Vagina (tissue), 2 donors: ENCODE data around the gene MEX3C. TPM values are rescaled to one million over a fixed set of nuclear protein-coding genes. Genes with fewer than 3 reads are reported as not detected.

Experiments
- DNase-seq, 2 donors: peaks; one replicate each; pipeline ENCODE4 v3.0.0-alpha.2; 2017; ENCODE audit errors: extremely low spot score in 2 of 2
- H3K27ac ChIP-seq: fragments of 200-600 bp; sonication (generic); one replicate; pipeline ENCODE4 v1.5.1; 2019
- H3K27me3 ChIP-seq: fragments of 200-600 bp; sonication (generic); one replicate; pipeline ENCODE4 v1.5.1; 2019
- H3K36me3 ChIP-seq, 2 donors: fragments of 200-600 bp; sonication (generic); one replicate each; pipeline ENCODE4 v1.5.1; 2017 to 2019
- H3K4me1 ChIP-seq: fragments of 200-600 bp; sonication (generic); one replicate; pipeline ENCODE4 v1.5.1; 2019
- H3K4me3 ChIP-seq, 2 donors: fragments of 200-600 bp; sonication (generic); 1 replicate in 1 of 2; 2 replicates in 1 of 2; pipeline ENCODE4 v1.5.1; 2016 to 2019
- H3K9me3 ChIP-seq: fragments of 200-600 bp; sonication (generic); one replicate; pipeline ENCODE4 v1.5.1; 2019
- POLR2A ChIP-seq, 2 donors: fragments of 450-650 bp; IDR thresholded peaks; one replicate each; pipeline ENCODE4 v1.6.1; 2017; ENCODE audit warnings: antibody characterized with exemption in 2 of 2, mild to moderate bottlenecking in 2 of 2, moderate library complexity in 2 of 2
- POLR2AphosphoS5 ChIP-seq, 2 donors: sonication (generic); formaldehyde crosslinking; IDR thresholded peaks; one replicate each; pipeline ENCODE4 v1.9.0; 2017; ENCODE audit warnings: antibody characterized with exemption in 2 of 2, mild to moderate bottlenecking in 2 of 2, low read depth in 1 of 2; ENCODE audit not compliant: insufficient read depth in 1 of 2
- intact Hi-C: fragments of 100-400 bp; cut with DNase I; formaldehyde crosslinking; loops from one replicate; pipeline ENCODE4 v1.15.1; 2023
- total RNA-seq: library from RNA; depleted of rRNA; stranded (reverse); fragments of >200 nt; gene quantifications from one replicate; pipeline ENCODE4 v1.2.3, GENCODE V29; 2016
- TF ChIP-seq, protein P1 (sequence below), 3 experiments: fragments of 450-650 bp in 2 of 3; fragments of 200-600 bp in 1 of 3; sonication (generic) in 1 of 3; IDR thresholded peaks; one replicate each; pipeline ENCODE4 v1.5.1; 2017 to 2019; ENCODE audit warnings: antibody characterized with exemption in 3 of 3, mild to moderate bottlenecking in 2 of 3, moderate library complexity in 2 of 3

Gene MEX3C
- total RNA-seq, 1 donor from 2014 or later: 20.4 TPM

DNA sequence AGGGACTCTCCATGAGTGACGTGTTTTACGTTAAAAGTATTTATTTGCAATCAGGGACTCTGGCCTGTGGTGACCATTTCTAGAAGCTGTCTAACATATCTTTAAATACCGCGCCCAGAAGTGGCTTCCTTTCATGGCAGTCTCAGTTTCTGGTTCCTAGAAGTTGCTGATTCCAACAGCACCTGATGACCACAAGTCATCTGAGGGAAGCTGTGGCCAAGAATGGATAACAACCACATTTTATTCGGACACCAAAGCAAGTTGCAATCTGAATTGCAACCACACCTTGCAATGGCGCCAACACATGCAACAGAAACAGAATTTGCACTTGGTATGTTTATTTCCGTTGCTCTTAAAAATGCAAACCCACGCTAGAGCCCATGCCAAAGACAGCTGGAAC lies 33.1 kb downstream of the MEX3C start:
- Histone ChIP-seq H3K9me3 (no peaks in the 10 kb centered on the region), H3K4me1 (no peaks in the 10 kb centered on the region), H3K27ac (no peak overlapping the region), H3K36me3 (no peaks in the 10 kb centered on the region), H3K4me3 (no peak overlapping the region), H3K27me3 (no peaks in the 10 kb centered on the region)
- TF ChIP-seq, protein P1, sequence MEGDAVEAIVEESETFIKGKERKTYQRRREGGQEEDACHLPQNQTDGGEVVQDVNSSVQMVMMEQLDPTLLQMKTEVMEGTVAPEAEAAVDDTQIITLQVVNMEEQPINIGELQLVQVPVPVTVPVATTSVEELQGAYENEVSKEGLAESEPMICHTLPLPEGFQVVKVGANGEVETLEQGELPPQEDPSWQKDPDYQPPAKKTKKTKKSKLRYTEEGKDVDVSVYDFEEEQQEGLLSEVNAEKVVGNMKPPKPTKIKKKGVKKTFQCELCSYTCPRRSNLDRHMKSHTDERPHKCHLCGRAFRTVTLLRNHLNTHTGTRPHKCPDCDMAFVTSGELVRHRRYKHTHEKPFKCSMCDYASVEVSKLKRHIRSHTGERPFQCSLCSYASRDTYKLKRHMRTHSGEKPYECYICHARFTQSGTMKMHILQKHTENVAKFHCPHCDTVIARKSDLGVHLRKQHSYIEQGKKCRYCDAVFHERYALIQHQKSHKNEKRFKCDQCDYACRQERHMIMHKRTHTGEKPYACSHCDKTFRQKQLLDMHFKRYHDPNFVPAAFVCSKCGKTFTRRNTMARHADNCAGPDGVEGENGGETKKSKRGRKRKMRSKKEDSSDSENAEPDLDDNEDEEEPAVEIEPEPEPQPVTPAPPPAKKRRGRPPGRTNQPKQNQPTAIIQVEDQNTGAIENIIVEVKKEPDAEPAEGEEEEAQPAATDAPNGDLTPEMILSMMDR (IDR thresholded peaks at IDR 0.05): no peak
- TF ChIP-seq POLR2AphosphoS5 (IDR thresholded peaks at IDR 0.05; ENCODE audit: insufficient read depth in 1 of 2, low read depth in 1 of 2) (no peak), POLR2A (IDR thresholded peaks at IDR 0.05) (no peak)
- intact Hi-C loops: no loop called here
- no peak for DNase-seq

DNA sequence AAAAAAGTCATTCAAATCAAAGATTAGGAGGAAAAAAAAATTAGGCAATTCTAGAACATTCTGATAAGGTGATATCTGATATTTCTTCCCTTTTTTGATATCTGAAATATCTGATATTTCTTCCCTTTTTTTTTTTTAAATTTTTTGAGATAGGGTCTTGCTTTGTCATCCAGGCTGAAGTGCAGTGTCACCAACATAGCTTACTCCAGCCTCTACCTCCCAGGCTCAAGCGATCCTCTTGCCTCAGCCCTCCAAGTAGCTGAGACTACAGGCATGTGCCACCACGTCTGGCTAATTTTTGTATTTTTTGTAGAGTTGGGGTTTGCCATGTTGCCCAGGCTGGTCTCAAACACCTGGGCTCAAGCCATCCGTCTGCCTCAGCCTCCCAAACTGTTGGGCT lies 33.9 kb downstream of the MEX3C start:
- no peak for DNase-seq
- no peaks in the 10 kb centered on the region for H3K27me3 ChIP-seq
- TF ChIP-seq POLR2A (IDR thresholded peaks at IDR 0.05) (no peak), POLR2AphosphoS5 (IDR thresholded peaks at IDR 0.05; ENCODE audit: insufficient read depth in 1 of 2, low read depth in 1 of 2) (no peak)
- TF ChIP-seq, protein P1 (IDR thresholded peaks at IDR 0.05): no peak
- H3K4me1 ChIP-seq: no peaks in the 10 kb centered on the region
- H3K9me3 ChIP-seq: no peaks in the 10 kb centered on the region
- no peaks in the 10 kb centered on the region for H3K36me3 ChIP-seq
- intact Hi-C loops: no loop called here
- H3K4me3 ChIP-seq: no peak overlapping the region
- no peak overlapping the region for H3K27ac ChIP-seq

DNA sequence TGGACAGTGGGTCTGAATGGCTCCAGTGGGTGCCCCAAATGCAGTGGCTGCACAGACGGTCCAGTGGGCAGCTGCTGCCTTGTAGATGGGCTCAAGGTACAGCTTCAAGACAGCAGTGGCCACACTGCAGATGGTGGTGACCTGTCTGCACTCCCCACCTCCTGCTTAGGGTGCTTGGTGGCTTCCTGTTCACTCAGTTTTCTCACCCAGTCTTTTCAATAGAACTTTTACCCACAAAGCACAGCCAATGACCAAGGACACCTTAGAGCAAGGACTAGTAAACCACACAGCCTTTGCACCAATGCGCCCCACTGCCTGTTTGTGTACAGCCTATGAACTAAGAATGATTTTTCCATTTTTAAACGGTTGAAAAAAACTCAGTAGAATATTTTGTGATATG lies 34.9 kb downstream of the MEX3C start:
- H3K4me1 ChIP-seq: no peaks in the 10 kb centered on the region
- H3K27ac ChIP-seq: no peak overlapping the region
- DNase-seq: no peak
- TF ChIP-seq POLR2AphosphoS5 (IDR thresholded peaks at IDR 0.05; ENCODE audit: insufficient read depth in 1 of 2, low read depth in 1 of 2) (no peak), POLR2A (IDR thresholded peaks at IDR 0.05) (no peak)
- TF ChIP-seq, protein P1 (IDR thresholded peaks at IDR 0.05): no peak
- H3K36me3 ChIP-seq: no peaks in the 10 kb centered on the region
- no peaks in the 10 kb centered on the region for H3K27me3 ChIP-seq
- intact Hi-C loops: no loop called here
- H3K4me3 ChIP-seq: no peak overlapping the region
- H3K9me3 ChIP-seq: no peaks in the 10 kb centered on the region

DNA sequence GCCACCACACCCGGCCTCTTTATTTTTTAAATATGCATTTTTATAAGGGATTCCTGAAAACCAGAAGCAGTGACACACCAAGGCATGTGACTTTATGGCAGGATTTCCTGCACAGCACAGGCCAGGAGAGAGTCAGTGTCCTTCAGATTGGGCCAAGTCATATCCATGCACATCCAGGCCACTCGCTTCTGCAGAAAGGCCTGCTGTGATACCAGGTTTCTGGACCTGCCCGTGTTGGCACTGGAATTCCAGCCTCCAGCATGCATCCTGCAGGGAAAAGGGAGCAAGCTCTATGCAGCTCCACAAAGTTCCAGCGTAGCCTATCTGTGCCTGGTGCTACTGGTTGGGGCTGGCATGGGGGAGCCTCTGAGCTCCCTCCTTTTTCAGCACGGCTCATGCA lies 36.8 kb downstream of the MEX3C start:
- Histone ChIP-seq H3K27me3 (no peaks in the 10 kb centered on the region), H3K4me3 (no peak overlapping the region), H3K9me3 (no peaks in the 10 kb centered on the region), H3K27ac (no peak overlapping the region), H3K36me3 (no peaks in the 10 kb centered on the region), H3K4me1 (no peaks in the 10 kb centered on the region)
- DNase-seq: no peak
- intact Hi-C loops: no loop called here
- TF ChIP-seq, protein P1 (IDR thresholded peaks at IDR 0.05): no peak
- TF ChIP-seq POLR2A (IDR thresholded peaks at IDR 0.05) (no peak), POLR2AphosphoS5 (IDR thresholded peaks at IDR 0.05; ENCODE audit: insufficient read depth in 1 of 2, low read depth in 1 of 2) (no peak)

DNA sequence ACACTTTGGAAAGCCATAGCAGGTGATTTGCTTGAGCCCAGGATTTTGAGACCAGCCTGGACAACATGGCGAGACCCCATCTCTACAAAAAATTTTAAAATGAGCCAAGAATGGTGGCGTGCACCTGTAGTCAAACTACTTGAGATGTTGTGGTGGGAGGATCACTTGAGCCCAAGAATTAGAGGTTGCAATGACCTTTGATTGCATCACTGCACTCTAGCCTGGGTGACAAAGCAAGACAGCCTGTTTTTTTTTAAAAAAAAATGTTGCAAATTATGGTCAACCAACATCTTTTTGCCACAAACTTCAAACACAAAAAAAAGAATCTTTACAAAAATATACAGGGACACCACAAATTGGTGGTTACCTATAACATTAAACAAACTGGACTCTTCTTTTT lies 40.3 kb downstream of the MEX3C start:
- intact Hi-C loops: no loop called here
- Histone ChIP-seq H3K9me3 (no peaks in the 10 kb centered on the region), H3K27ac (no peak overlapping the region), H3K4me1 (no peaks in the 10 kb centered on the region), H3K27me3 (no peaks in the 10 kb centered on the region), H3K36me3 (no peaks in the 10 kb centered on the region), H3K4me3 (no peak overlapping the region)
- TF ChIP-seq, protein P1 (IDR thresholded peaks at IDR 0.05): no peak
- TF ChIP-seq POLR2AphosphoS5 (IDR thresholded peaks at IDR 0.05; ENCODE audit: insufficient read depth in 1 of 2, low read depth in 1 of 2): no peak
- TF ChIP-seq POLR2A (IDR thresholded peaks at IDR 0.05): no peak
- DNase-seq: no peak
